CD4-positive, alpha-beta T cell treated with Interferon gamma for 1 hour (primary cell): ENCODE results near the gene CLDN10.

Source experiments
- DNase-seq: peaks from one replicate; pipeline ENCODE4 v3.0.0-alpha.2; 2020

CLDN10 gene

GRCh38 chr13:95603887-95604555 lies 51.5 kb downstream of the CLDN10 start:
- no peak for DNase-seq

GRCh38 chr13:95604556-95604915 lies 52.0 kb downstream of the CLDN10 start:
- DNase-seq = no peak

- no peak for DNase-seq
Measured at GRCh38 chr13:95605448-95606125, 53.1 kb downstream of the CLDN10 start.

GRCh38 chr13:95607366-95607765 lies 54.8 kb downstream of the CLDN10 start:
- no peak for DNase-seq

- no peak for DNase-seq
Measured at GRCh38 chr13:95608640-95609323, 56.3 kb downstream of the CLDN10 start.

GRCh38 chr13:95614641-95615245 lies 62.2 kb downstream of the CLDN10 start:
- no peak for DNase-seq

- DNase-seq = no peak
Measured at GRCh38 chr13:95615539-95615938, 63.0 kb downstream of the CLDN10 start.

GRCh38 chr13:95620030-95620824 lies 67.7 kb downstream of the CLDN10 start:
- no peak for DNase-seq

GRCh38 chr13:95620825-95621498 lies 68.4 kb downstream of the CLDN10 start:
- no peak for DNase-seq

GRCh38 chr13:95623141-95623540 lies 70.6 kb downstream of the CLDN10 start:
- no peak for DNase-seq

- no peak for DNase-seq
Measured at GRCh38 chr13:95624020-95624419, 71.5 kb downstream of the CLDN10 start.

- no peak for DNase-seq
Measured at GRCh38 chr13:95626768-95627167, 74.2 kb downstream of the CLDN10 start.

- DNase-seq = no peak
Measured at GRCh38 chr13:95627590-95627989, 75.1 kb downstream of the CLDN10 start.

- DNase-seq = no peak
Measured at GRCh38 chr13:95628488-95628887, 76.0 kb downstream of the CLDN10 start.

- no peak for DNase-seq
Measured at GRCh38 chr13:95629071-95629470, 76.6 kb downstream of the CLDN10 start.
